ENCODE data around the gene FAM83B.
"Not testable (repeated sequence)": the region's sequence is repeated elsewhere in the genome, so short reads cannot be mapped to it uniquely, and the experiment has no call there.

The FAM83B gene

DNA sequence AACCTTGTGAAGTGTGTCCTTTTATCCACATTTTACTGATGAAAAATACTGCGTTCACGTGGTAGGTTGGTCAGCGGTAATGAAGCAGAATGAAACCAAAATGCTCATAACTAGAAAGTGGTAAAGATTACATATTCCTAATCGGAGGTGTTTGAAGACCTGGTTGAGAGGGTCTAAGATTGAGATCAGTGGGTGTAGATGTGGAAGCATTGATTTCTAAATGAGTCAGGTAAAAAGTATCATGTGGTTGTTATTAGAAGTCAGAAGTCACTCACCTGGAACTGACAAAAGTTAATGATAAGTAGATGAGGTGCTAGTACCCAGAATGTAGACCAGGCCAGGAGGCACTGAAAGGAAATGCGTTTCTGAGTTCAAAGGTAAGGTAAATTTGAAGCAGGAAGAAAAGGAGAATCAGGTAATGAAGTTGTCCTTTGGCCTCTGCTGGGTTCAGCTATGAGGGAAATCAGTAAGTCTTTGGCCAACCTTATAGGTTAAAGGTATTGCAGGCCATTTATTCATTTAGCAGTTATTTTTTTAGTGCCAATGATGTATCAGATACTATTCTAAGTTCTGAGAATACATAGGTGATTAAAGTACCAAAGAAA is 31.2 kb downstream of the FAM83B start:
- no peaks in the 10 kb centered on the region for H3K4me1 ChIP-seq (ENCODE audit: control insufficient read depth, insufficient read depth, low read length, poor library complexity, severe bottlenecking)
- DNase-seq = no peak
- no peak overlapping the region for H3K27ac ChIP-seq (ENCODE audit: insufficient read depth, low read length, poor library complexity, severe bottlenecking)
- H3K9me3 ChIP-seq (ENCODE audit: control insufficient read depth, low read length) = no peaks in the 10 kb centered on the region
- H3K36me3 ChIP-seq (ENCODE audit: control insufficient read depth, insufficient read depth, low read length) = no peaks in the 10 kb centered on the region
- no peak overlapping the region for H3K4me3 ChIP-seq (ENCODE audit: insufficient read depth, low read depth, low read length, poor library complexity, severe bottlenecking)
- H3K27me3 ChIP-seq (replicated peaks; ENCODE audit: control insufficient read depth, insufficient read depth, low read length, poor library complexity, severe bottlenecking) = no peaks in the 10 kb centered on the region

GRCh38 chr6:54878718-54879117 is 32.1 kb downstream of the FAM83B start:
- Histone ChIP-seq H3K9me3 (ENCODE audit: control insufficient read depth, low read length) (no peaks in the 10 kb centered on the region), H3K27ac (ENCODE audit: insufficient read depth, low read length, poor library complexity, severe bottlenecking) (no peak overlapping the region)

DNA sequence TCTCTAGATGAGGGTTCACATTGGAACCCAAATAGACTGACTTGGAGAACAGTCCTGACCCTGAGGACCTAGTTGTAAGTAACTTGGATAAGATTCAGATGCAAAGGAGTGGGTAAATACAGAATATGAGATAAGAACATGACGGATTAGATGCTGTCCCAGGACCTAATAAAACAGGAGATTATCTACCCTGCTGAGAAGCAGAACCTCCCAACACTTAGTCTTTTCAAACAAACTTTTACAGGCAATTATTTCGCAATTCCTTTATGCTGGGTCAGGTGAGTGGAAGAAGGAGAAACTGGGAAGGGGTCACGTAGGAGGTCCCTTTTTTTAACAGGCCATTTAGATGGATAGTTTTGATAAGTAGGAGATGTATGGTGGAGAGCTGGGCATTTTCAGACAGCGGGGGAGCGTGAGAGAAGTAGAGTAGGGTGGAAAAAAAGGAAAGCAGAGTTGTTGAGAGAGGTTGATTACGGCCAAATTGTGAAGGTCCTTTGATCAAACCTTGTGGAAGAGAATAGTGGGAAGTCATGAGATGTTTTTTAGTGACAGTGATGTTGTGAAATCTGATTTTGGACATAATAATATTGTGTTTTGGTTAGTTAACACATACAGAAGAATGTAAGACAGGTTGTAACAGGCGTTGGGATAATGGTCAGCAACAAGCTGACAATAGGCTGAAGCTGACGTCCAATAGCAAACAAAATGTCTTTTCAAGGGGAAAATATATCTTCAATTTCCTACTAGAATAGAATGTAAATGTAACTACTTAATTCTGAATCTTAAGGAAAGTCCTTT is 32.8 kb downstream of the FAM83B start:
- no peaks in the 10 kb centered on the region for H3K4me1 ChIP-seq (ENCODE audit: control insufficient read depth, insufficient read depth, low read length, poor library complexity, severe bottlenecking)
- H3K4me3 ChIP-seq (ENCODE audit: insufficient read depth, low read depth, low read length, poor library complexity, severe bottlenecking) = no peak overlapping the region
- H3K36me3 ChIP-seq (ENCODE audit: control insufficient read depth, insufficient read depth, low read length) = no peaks in the 10 kb centered on the region
- no peaks in the 10 kb centered on the region for H3K9me3 ChIP-seq (ENCODE audit: control insufficient read depth, low read length)
- no peak overlapping the region for H3K27ac ChIP-seq (ENCODE audit: insufficient read depth, low read length, poor library complexity, severe bottlenecking)
- no peak for DNase-seq
- H3K27me3 ChIP-seq (replicated peaks; ENCODE audit: control insufficient read depth, insufficient read depth, low read length, poor library complexity, severe bottlenecking) = no peaks in the 10 kb centered on the region

More at GRCh38 chr6:54878718-54879117, 32.1 kb downstream of the FAM83B start:
- no peak overlapping the region for H3K4me3 ChIP-seq (ENCODE audit: insufficient read depth, low read depth, low read length, poor library complexity, severe bottlenecking)
- no peaks in the 10 kb centered on the region for H3K36me3 ChIP-seq (ENCODE audit: control insufficient read depth, insufficient read depth, low read length)
- no peaks in the 10 kb centered on the region for H3K27me3 ChIP-seq (replicated peaks; ENCODE audit: control insufficient read depth, insufficient read depth, low read length, poor library complexity, severe bottlenecking)
- no peak for DNase-seq
- no peaks in the 10 kb centered on the region for H3K4me1 ChIP-seq (ENCODE audit: control insufficient read depth, insufficient read depth, low read length, poor library complexity, severe bottlenecking)

GRCh38 chr6:54881067-54881730 is 34.6 kb downstream of the FAM83B start:
- no peaks in the 10 kb centered on the region for H3K4me1 ChIP-seq (ENCODE audit: control insufficient read depth, insufficient read depth, low read length, poor library complexity, severe bottlenecking)
- no peak overlapping the region for H3K27ac ChIP-seq (ENCODE audit: insufficient read depth, low read length, poor library complexity, severe bottlenecking)
- no peaks in the 10 kb centered on the region for H3K9me3 ChIP-seq (ENCODE audit: control insufficient read depth, low read length)
- no peaks in the 10 kb centered on the region for H3K27me3 ChIP-seq (replicated peaks; ENCODE audit: control insufficient read depth, insufficient read depth, low read length, poor library complexity, severe bottlenecking)
- no peak overlapping the region for H3K4me3 ChIP-seq (ENCODE audit: insufficient read depth, low read depth, low read length, poor library complexity, severe bottlenecking)
- no peaks in the 10 kb centered on the region for H3K36me3 ChIP-seq (ENCODE audit: control insufficient read depth, insufficient read depth, low read length)
- DNase-seq = no peak

- H3K27me3 ChIP-seq (replicated peaks; ENCODE audit: control insufficient read depth, insufficient read depth, low read length, poor library complexity, severe bottlenecking); H3K27ac ChIP-seq (ENCODE audit: insufficient read depth, low read length, poor library complexity, severe bottlenecking); H3K4me1 ChIP-seq (ENCODE audit: control insufficient read depth, insufficient read depth, low read length, poor library complexity, severe bottlenecking); DNase-seq; H3K36me3 ChIP-seq (ENCODE audit: control insufficient read depth, insufficient read depth, low read length); H3K9me3 ChIP-seq (ENCODE audit: control insufficient read depth, low read length); H3K4me3 ChIP-seq (ENCODE audit: insufficient read depth, low read depth, low read length, poor library complexity, severe bottlenecking): not testable (repeated sequence)
Measured at GRCh38 chr6:54881891-54882290, 35.3 kb downstream of the FAM83B start.

- H3K4me3 ChIP-seq (ENCODE audit: insufficient read depth, low read depth, low read length, poor library complexity, severe bottlenecking) = no peak overlapping the region
- H3K27me3 ChIP-seq (replicated peaks; ENCODE audit: control insufficient read depth, insufficient read depth, low read length, poor library complexity, severe bottlenecking) = no peaks in the 10 kb centered on the region
- H3K27ac ChIP-seq (ENCODE audit: insufficient read depth, low read length, poor library complexity, severe bottlenecking) = no peak overlapping the region
- no peaks in the 10 kb centered on the region for H3K4me1 ChIP-seq (ENCODE audit: control insufficient read depth, insufficient read depth, low read length, poor library complexity, severe bottlenecking)
- no peaks in the 10 kb centered on the region for H3K9me3 ChIP-seq (ENCODE audit: control insufficient read depth, low read length)
- no peaks in the 10 kb centered on the region for H3K36me3 ChIP-seq (ENCODE audit: control insufficient read depth, insufficient read depth, low read length)
- no peak for DNase-seq
Measured at GRCh38 chr6:54886932-54887584, 40.5 kb downstream of the FAM83B start.

- no peaks in the 10 kb centered on the region for H3K36me3 ChIP-seq (ENCODE audit: control insufficient read depth, insufficient read depth, low read length)
- no peak for DNase-seq
- no peak overlapping the region for H3K4me3 ChIP-seq (ENCODE audit: insufficient read depth, low read depth, low read length, poor library complexity, severe bottlenecking)
- H3K9me3 ChIP-seq (ENCODE audit: control insufficient read depth, low read length) = no peaks in the 10 kb centered on the region
- no peak overlapping the region for H3K27ac ChIP-seq (ENCODE audit: insufficient read depth, low read length, poor library complexity, severe bottlenecking)
- H3K4me1 ChIP-seq (ENCODE audit: control insufficient read depth, insufficient read depth, low read length, poor library complexity, severe bottlenecking) = no peaks in the 10 kb centered on the region
- no peaks in the 10 kb centered on the region for H3K27me3 ChIP-seq (replicated peaks; ENCODE audit: control insufficient read depth, insufficient read depth, low read length, poor library complexity, severe bottlenecking)
Measured at GRCh38 chr6:54891536-54891935, 45.0 kb downstream of the FAM83B start.

DNA sequence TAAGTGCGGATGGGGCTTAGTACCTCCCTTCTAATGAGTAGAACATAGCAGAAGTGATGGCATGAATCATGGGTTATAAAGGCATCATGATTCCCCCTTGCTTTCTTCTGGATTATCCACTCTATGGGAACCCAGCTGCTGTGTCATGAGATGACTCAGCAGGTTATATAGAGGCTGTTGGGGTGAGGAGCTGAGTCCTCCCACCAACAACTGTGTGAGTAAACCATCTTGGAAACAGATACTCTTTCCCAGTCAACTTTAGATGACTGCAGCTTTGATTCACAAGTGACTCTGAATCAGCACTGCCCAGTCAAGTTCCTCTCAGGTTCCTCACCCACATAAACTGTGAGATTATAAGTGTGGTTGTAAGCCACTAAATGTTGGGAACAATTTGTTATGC is 46.3 kb downstream of the FAM83B start:
- no peak for DNase-seq
- Histone ChIP-seq H3K4me1 (ENCODE audit: control insufficient read depth, insufficient read depth, low read length, poor library complexity, severe bottlenecking) (no peaks in the 10 kb centered on the region), H3K27ac (ENCODE audit: insufficient read depth, low read length, poor library complexity, severe bottlenecking) (no peak overlapping the region), H3K27me3 (replicated peaks; ENCODE audit: control insufficient read depth, insufficient read depth, low read length, poor library complexity, severe bottlenecking) (no peaks in the 10 kb centered on the region), H3K36me3 (ENCODE audit: control insufficient read depth, insufficient read depth, low read length) (no peaks in the 10 kb centered on the region), H3K4me3 (ENCODE audit: insufficient read depth, low read depth, low read length, poor library complexity, severe bottlenecking) (no peak overlapping the region), H3K9me3 (ENCODE audit: control insufficient read depth, low read length) (no peaks in the 10 kb centered on the region)

- Histone ChIP-seq H3K27me3 (replicated peaks; ENCODE audit: control insufficient read depth, insufficient read depth, low read length, poor library complexity, severe bottlenecking) (no peaks in the 10 kb centered on the region), H3K4me3 (ENCODE audit: insufficient read depth, low read depth, low read length, poor library complexity, severe bottlenecking) (no peak overlapping the region), H3K4me1 (ENCODE audit: control insufficient read depth, insufficient read depth, low read length, poor library complexity, severe bottlenecking) (no peaks in the 10 kb centered on the region), H3K9me3 (ENCODE audit: control insufficient read depth, low read length) (no peaks in the 10 kb centered on the region), H3K27ac (ENCODE audit: insufficient read depth, low read length, poor library complexity, severe bottlenecking) (no peak overlapping the region), H3K36me3 (ENCODE audit: control insufficient read depth, insufficient read depth, low read length) (no peaks in the 10 kb centered on the region)
- no peak for DNase-seq
Measured at GRCh38 chr6:54893818-54894217, 47.2 kb downstream of the FAM83B start.

- no peaks in the 10 kb centered on the region for H3K4me1 ChIP-seq (ENCODE audit: control insufficient read depth, insufficient read depth, low read length, poor library complexity, severe bottlenecking)
- no peak overlapping the region for H3K4me3 ChIP-seq (ENCODE audit: insufficient read depth, low read depth, low read length, poor library complexity, severe bottlenecking)
- DNase-seq = no peak
- no peaks in the 10 kb centered on the region for H3K36me3 ChIP-seq (ENCODE audit: control insufficient read depth, insufficient read depth, low read length)
- no peaks in the 10 kb centered on the region for H3K9me3 ChIP-seq (ENCODE audit: control insufficient read depth, low read length)
- H3K27ac ChIP-seq (ENCODE audit: insufficient read depth, low read length, poor library complexity, severe bottlenecking) = no peak overlapping the region
- no peaks in the 10 kb centered on the region for H3K27me3 ChIP-seq (replicated peaks; ENCODE audit: control insufficient read depth, insufficient read depth, low read length, poor library complexity, severe bottlenecking)
Measured at GRCh38 chr6:54896302-54896701, 49.7 kb downstream of the FAM83B start.
